GM23338 (cell line): ENCODE measurements around the gene RBKS.

Experiments used
- CTCF ChIP-seq, 2 experiments: fragments of 200-600 bp in 1 of 2; sonication (generic) in 1 of 2; conservative IDR thresholded peaks; 2 replicates each; pipeline versions ENCODE4 v1.5.1 to v1.6.1; 2016 to 2017; ENCODE audit warnings: antibody characterized with exemption in 2 of 2, low read depth in 2 of 2, mild to moderate bottlenecking in 2 of 2, moderate library complexity in 1 of 2
- EZH2 ChIP-seq: fragments of 200-600 bp; sonication (generic); IDR thresholded peaks from one replicate; pipeline ENCODE4 v1.8.0; 2017; ENCODE audit warnings: antibody characterized with exemption, mild to moderate bottlenecking, low read depth; ENCODE audit not compliant: unreplicated experiment
- POLR2AphosphoS5 ChIP-seq: IDR thresholded peaks from 2 replicates; pipeline ENCODE4 v1.6.1; 2016; ENCODE audit warnings: antibody characterized with exemption, low read depth
- ZNF114 ChIP-seq: fragments of 250-450 bp; sonication (Bioruptor Pico); IDR thresholded peaks from 2 replicates; pipeline ENCODE4 v1.5.0; 2020; ENCODE audit warnings: mild to moderate bottlenecking, moderate library complexity
- ZNF331 ChIP-seq: fragments of 250-450 bp; sonication (Bioruptor Pico); IDR thresholded peaks from 2 replicates; pipeline ENCODE4 v1.5.0; 2020; ENCODE audit warnings: low read depth, mild to moderate bottlenecking, moderate library complexity
- ZNF462 ChIP-seq: fragments of 250-450 bp; sonication (Bioruptor Pico); IDR thresholded peaks from 2 replicates; pipeline ENCODE4 v1.5.0; 2020; ENCODE audit warnings: mild to moderate bottlenecking, moderate library complexity
- TF ChIP-seq, protein P1 (sequence below): IDR thresholded peaks from one replicate; pipeline ENCODE4 v1.6.1; 2018; ENCODE audit warnings: antibody characterized with exemption; ENCODE audit not compliant: unreplicated experiment

DNA sequence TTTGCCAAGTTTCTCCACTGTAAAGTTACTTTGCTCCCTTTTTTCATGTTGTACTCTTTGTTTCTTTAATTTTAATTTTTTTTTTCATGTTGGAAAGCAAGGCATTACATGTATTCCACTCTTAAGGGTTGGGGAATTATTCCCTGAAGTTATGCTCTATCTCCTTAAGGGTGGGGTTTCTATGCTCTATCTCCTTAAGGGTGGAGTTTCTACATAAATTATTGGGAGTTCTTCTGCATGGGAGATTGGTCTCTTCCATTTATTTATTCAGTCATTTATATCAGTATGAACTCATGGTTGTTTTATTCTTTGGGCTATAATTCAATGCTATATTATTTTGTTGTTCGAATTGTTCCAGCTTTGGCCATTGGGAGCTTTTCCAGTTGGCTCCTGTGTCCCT is 107.5 kb downstream of the RBKS start:
- no peak for TF ChIP-seq CTCF (conservative IDR thresholded peaks at IDR 0.05; ENCODE audit: low read depth in 2 of 2)
- no peak for TF ChIP-seq ZNF462 (CRISPR knock-in tag)
- no peak for TF ChIP-seq EZH2
- TF ChIP-seq, protein P1, sequence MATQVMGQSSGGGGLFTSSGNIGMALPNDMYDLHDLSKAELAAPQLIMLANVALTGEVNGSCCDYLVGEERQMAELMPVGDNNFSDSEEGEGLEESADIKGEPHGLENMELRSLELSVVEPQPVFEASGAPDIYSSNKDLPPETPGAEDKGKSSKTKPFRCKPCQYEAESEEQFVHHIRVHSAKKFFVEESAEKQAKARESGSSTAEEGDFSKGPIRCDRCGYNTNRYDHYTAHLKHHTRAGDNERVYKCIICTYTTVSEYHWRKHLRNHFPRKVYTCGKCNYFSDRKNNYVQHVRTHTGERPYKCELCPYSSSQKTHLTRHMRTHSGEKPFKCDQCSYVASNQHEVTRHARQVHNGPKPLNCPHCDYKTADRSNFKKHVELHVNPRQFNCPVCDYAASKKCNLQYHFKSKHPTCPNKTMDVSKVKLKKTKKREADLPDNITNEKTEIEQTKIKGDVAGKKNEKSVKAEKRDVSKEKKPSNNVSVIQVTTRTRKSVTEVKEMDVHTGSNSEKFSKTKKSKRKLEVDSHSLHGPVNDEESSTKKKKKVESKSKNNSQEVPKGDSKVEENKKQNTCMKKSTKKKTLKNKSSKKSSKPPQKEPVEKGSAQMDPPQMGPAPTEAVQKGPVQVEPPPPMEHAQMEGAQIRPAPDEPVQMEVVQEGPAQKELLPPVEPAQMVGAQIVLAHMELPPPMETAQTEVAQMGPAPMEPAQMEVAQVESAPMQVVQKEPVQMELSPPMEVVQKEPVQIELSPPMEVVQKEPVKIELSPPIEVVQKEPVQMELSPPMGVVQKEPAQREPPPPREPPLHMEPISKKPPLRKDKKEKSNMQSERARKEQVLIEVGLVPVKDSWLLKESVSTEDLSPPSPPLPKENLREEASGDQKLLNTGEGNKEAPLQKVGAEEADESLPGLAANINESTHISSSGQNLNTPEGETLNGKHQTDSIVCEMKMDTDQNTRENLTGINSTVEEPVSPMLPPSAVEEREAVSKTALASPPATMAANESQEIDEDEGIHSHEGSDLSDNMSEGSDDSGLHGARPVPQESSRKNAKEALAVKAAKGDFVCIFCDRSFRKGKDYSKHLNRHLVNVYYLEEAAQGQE = no peak
- no peak for TF ChIP-seq ZNF331 (CRISPR knock-in tag)
- no peak for TF ChIP-seq POLR2AphosphoS5
- no peak for TF ChIP-seq ZNF114 (CRISPR knock-in tag)
